GM10266 (cell line): ENCODE data around the gene MAPT.

Experiments
- DNase-seq: peaks from one replicate; pipeline ENCODE4 v3.0.0; 2012; ENCODE audit errors: extremely low spot score
- CTCF ChIP-seq: IDR thresholded peaks from 2 replicates; pipeline ENCODE4 v1.5.1; 2012; ENCODE audit warnings: mild to moderate bottlenecking, low read depth; ENCODE audit not compliant: control insufficient read depth, insufficient read depth; ENCODE audit errors: missing control alignments

MAPT gene

GRCh38 chr17:45873728-45874127 is 20.6 kb upstream of the MAPT start:
- TF ChIP-seq CTCF: no peak
- DNase-seq: no peak

GRCh38 chr17:45874151-45874550 is 20.2 kb upstream of the MAPT start:
- no peak for TF ChIP-seq CTCF
- no peak for DNase-seq

GRCh38 chr17:45876539-45876938 is 17.8 kb upstream of the MAPT start:
- DNase-seq: no peak
- no peak for TF ChIP-seq CTCF

- DNase-seq: no peak
- no peak for TF ChIP-seq CTCF
Observed at GRCh38 chr17:45877467-45877866, 16.9 kb upstream of the MAPT start.

GRCh38 chr17:45883063-45883462 is 11.3 kb upstream of the MAPT start:
- TF ChIP-seq CTCF: no peak
- DNase-seq: no peak

- DNase-seq: no peak
- TF ChIP-seq CTCF: no peak
Observed at GRCh38 chr17:45886852-45887251, 7.5 kb upstream of the MAPT start.

GRCh38 chr17:45888392-45888791 is 6.0 kb upstream of the MAPT start:
- no peak for DNase-seq
- no peak for TF ChIP-seq CTCF

- no peak for TF ChIP-seq CTCF
- no peak for DNase-seq
Observed at GRCh38 chr17:45889579-45889978, 4.8 kb upstream of the MAPT start.
